Spleen (tissue), 7 donors: ENCODE data around the gene KCTD13.

Source experiments
- POLR2A ChIP-seq, 3 donors: fragments of 450-650 bp; IDR thresholded peaks; one replicate each; pipeline ENCODE4 v1.5.1; 2017; ENCODE audit warnings: antibody characterized with exemption in 3 of 3, mild to moderate bottlenecking in 1 of 3
- POLR2AphosphoS5 ChIP-seq, 3 donors: sonication (generic); formaldehyde crosslinking; IDR thresholded peaks; one replicate each; pipeline ENCODE4 v1.5.1; 2017; ENCODE audit warnings: antibody characterized with exemption in 3 of 3
- TF ChIP-seq, protein P1 (sequence below), 11 experiments: fragments of 200-600 bp in 7 of 11; fragments of 450-650 bp in 4 of 11; sonication (generic) in 4 of 11; IDR thresholded peaks in 8 of 11; conservative IDR thresholded peaks in 3 of 11; 1 replicate in 7 of 11; 2 replicates in 4 of 11; pipeline versions ENCODE4 v1.4.0 to v1.8.0; 2016 to 2021; ENCODE audit warnings: antibody characterized with exemption in 11 of 11, inconsistent platforms in 4 of 11, mild to moderate bottlenecking in 1 of 11
- donor health status: DM: no; HTN: no; CAD: no; lungs with moderate emphysema.
- donor health status: DM: no; HTN: no; CAD: no.
- donor health status: DM: no; HTN: no; CAD: no.

DNA sequence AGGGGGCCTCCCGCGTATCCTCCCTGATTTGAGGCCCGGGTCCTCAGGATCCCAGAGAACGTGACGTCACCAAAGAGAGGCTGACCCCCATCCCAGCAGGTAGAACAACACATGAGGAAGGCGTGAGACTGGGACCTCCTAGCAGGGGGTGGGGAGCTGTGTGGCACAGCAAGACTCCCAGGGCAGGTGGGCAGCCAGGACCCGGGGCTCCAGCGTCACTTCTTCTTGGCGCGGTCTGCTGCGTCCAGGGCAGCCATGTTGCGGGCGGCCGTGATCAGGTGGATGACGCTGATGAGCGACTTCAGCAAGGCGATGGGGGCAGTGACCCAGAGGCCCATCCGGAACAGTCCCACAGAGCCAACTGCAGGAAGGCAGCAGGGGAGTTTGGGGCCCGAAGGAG is 67.1 kb downstream of the KCTD13 start:
- TF ChIP-seq, protein P1, sequence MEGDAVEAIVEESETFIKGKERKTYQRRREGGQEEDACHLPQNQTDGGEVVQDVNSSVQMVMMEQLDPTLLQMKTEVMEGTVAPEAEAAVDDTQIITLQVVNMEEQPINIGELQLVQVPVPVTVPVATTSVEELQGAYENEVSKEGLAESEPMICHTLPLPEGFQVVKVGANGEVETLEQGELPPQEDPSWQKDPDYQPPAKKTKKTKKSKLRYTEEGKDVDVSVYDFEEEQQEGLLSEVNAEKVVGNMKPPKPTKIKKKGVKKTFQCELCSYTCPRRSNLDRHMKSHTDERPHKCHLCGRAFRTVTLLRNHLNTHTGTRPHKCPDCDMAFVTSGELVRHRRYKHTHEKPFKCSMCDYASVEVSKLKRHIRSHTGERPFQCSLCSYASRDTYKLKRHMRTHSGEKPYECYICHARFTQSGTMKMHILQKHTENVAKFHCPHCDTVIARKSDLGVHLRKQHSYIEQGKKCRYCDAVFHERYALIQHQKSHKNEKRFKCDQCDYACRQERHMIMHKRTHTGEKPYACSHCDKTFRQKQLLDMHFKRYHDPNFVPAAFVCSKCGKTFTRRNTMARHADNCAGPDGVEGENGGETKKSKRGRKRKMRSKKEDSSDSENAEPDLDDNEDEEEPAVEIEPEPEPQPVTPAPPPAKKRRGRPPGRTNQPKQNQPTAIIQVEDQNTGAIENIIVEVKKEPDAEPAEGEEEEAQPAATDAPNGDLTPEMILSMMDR (IDR thresholded peaks at IDR 0.05 in 8 of 11, conservative IDR thresholded peaks at IDR 0.05 in 3 of 11), result no peak
- TF ChIP-seq POLR2A (IDR thresholded peaks at IDR 0.05) (no peak), POLR2AphosphoS5 (IDR thresholded peaks at IDR 0.05) (no peak)
